H9 (cell line): ENCODE results near the gene PSAPL1. TPM values are rescaled to one million over a fixed set of nuclear protein-coding genes. Genes with fewer than 3 reads are reported as not detected.

ENCODE experiments used
- DNase-seq: peaks from one replicate; pipeline ENCODE4 v3.0.0-alpha.2; 2017
- H2AFZ ChIP-seq: one replicate; pipeline ENCODE4 v1.6.1; 2013; ENCODE audit warnings: mild to moderate bottlenecking, low read length, control low read depth, moderate library complexity
- H2AK5ac ChIP-seq: 2 replicates; pipeline ENCODE4 v1.6.1; 2013; ENCODE audit warnings: low read length, control low read depth, mixed read lengths; ENCODE audit not compliant: insufficient read length
- H2BK120ac ChIP-seq: one replicate; pipeline ENCODE4 v1.6.1; 2013; ENCODE audit warnings: low read depth, mild to moderate bottlenecking, low read length, control low read depth, inconsistent platforms; ENCODE audit not compliant: poor library complexity, severe bottlenecking
- H2BK12ac ChIP-seq: 2 replicates; pipeline ENCODE4 v1.6.1; 2013; ENCODE audit warnings: low read length, control low read depth, mixed read lengths, low read depth; ENCODE audit not compliant: insufficient read length
- H2BK15ac ChIP-seq: 2 replicates; pipeline ENCODE4 v1.6.1; 2013; ENCODE audit warnings: low read depth, low read length, control low read depth
- H2BK20ac ChIP-seq: one replicate; pipeline ENCODE4 v1.6.1; 2013; ENCODE audit warnings: low read depth, mild to moderate bottlenecking, low read length, control low read depth, inconsistent platforms; ENCODE audit not compliant: poor library complexity, severe bottlenecking
- H2BK5ac ChIP-seq: 2 replicates; pipeline ENCODE4 v1.6.1; 2013; ENCODE audit warnings: low read length, control low read depth, mixed read lengths; ENCODE audit not compliant: insufficient read length
- H3K14ac ChIP-seq: 2 replicates; pipeline ENCODE4 v1.6.1; 2013; ENCODE audit warnings: low read length, control low read depth; ENCODE audit not compliant: insufficient read depth
- H3K18ac ChIP-seq: 2 replicates; pipeline ENCODE4 v1.6.1; 2013; ENCODE audit warnings: low read depth, mild to moderate bottlenecking, mixed read lengths, low read length, control low read depth; ENCODE audit not compliant: insufficient read length
- H3K23ac ChIP-seq: 2 replicates; pipeline ENCODE4 v1.6.1; 2013; ENCODE audit warnings: low read length, control low read depth, mixed read lengths, low read depth; ENCODE audit not compliant: insufficient read length
- H3K23me2 ChIP-seq: 2 replicates; pipeline ENCODE4 v1.6.1; 2013; ENCODE audit warnings: low read depth, mild to moderate bottlenecking, mixed read lengths, low read length, control low read depth; ENCODE audit not compliant: insufficient read length, poor library complexity, severe bottlenecking
- H3K27ac ChIP-seq: 2 replicates; pipeline ENCODE4 v1.5.1; 2013; ENCODE audit warnings: low read length, control low read depth, mixed read lengths, low read depth; ENCODE audit not compliant: insufficient read length
- H3K27me3 ChIP-seq: 2 replicates; pipeline ENCODE4 v1.6.1; 2013; ENCODE audit warnings: low read length, control low read depth, inconsistent platforms; ENCODE audit not compliant: insufficient read depth
- H3K4ac ChIP-seq: 2 replicates; pipeline ENCODE4 v1.6.1; 2013; ENCODE audit warnings: low read depth, mild to moderate bottlenecking, control low read depth, inconsistent platforms, low read length, moderate library complexity
- H3K4me1 ChIP-seq: 2 replicates; pipeline ENCODE4 v1.6.1; 2013; ENCODE audit warnings: low read length, control low read depth, inconsistent platforms; ENCODE audit not compliant: insufficient read depth
- H3K4me2 ChIP-seq: 2 replicates; pipeline ENCODE4 v1.6.1; 2013; ENCODE audit warnings: low read length, control low read depth, mixed read lengths; ENCODE audit not compliant: insufficient read length, insufficient read depth
- H3K56ac ChIP-seq: 2 replicates; pipeline ENCODE4 v1.6.1; 2013; ENCODE audit warnings: low read depth, mild to moderate bottlenecking, mixed read lengths, low read length, control low read depth; ENCODE audit not compliant: insufficient read length
- H3K79me1 ChIP-seq: 2 replicates; pipeline ENCODE4 v1.6.1; 2013; ENCODE audit warnings: low read depth, mild to moderate bottlenecking, moderate library complexity, low read length, control low read depth, inconsistent platforms; ENCODE audit not compliant: insufficient read depth, poor library complexity, severe bottlenecking
- H3K79me2 ChIP-seq: 2 replicates; pipeline ENCODE4 v1.6.1; 2013; ENCODE audit warnings: low read length, control low read depth, inconsistent platforms; ENCODE audit not compliant: insufficient read depth
- H3K9ac ChIP-seq: 2 replicates; pipeline ENCODE4 v1.6.1; 2013; ENCODE audit warnings: low read length, control low read depth, mixed read lengths; ENCODE audit not compliant: insufficient read length; ENCODE audit errors: extremely low read depth
- H3K9me3 ChIP-seq: one replicate; pipeline ENCODE4 v1.6.1; 2013; ENCODE audit warnings: low read depth, low read length, inconsistent platforms; ENCODE audit not compliant: control insufficient read depth
- H3T11ph ChIP-seq: one replicate; pipeline ENCODE4 v1.6.1; 2013; ENCODE audit warnings: mild to moderate bottlenecking, low read length, control low read depth, inconsistent platforms
- H4K20me1 ChIP-seq: one replicate; pipeline ENCODE4 v1.6.1; 2013; ENCODE audit not compliant: control insufficient read depth, insufficient read length, insufficient read depth
- H4K5ac ChIP-seq: 2 replicates; pipeline ENCODE4 v1.6.1; 2013; ENCODE audit warnings: low read depth, mild to moderate bottlenecking, mixed read lengths, low read length, control low read depth; ENCODE audit not compliant: insufficient read length
- H4K8ac ChIP-seq: replicated peaks from 2 replicates; pipeline ENCODE4 v1.6.1; 2013; ENCODE audit warnings: low read length, control low read depth, mixed read lengths, low read depth; ENCODE audit not compliant: insufficient read length
- H4K91ac ChIP-seq: 2 replicates; pipeline ENCODE4 v1.6.1; 2013; ENCODE audit warnings: low read depth, mild to moderate bottlenecking, moderate library complexity, mixed read lengths, low read length, control low read depth; ENCODE audit not compliant: insufficient read length
- H3K27ac Mint-ChIP-seq, 3 experiments: 2 replicates in 2 of 3; 3 replicates in 1 of 3; pipeline ENCODE4 v1.8.0; 2020 to 2021; ENCODE audit warnings: mixed read lengths in 3 of 3, mild to moderate bottlenecking in 1 of 3, moderate library complexity in 1 of 3
- H3K27me3 Mint-ChIP-seq: 2 replicates; pipeline ENCODE4 v1.8.0; 2021; ENCODE audit warnings: low read depth, mild to moderate bottlenecking, moderate library complexity, mixed read lengths
- H3K36me3 Mint-ChIP-seq, 3 experiments: 2 replicates in 2 of 3; 3 replicates in 1 of 3; pipeline ENCODE4 v1.8.0; 2020 to 2021; ENCODE audit warnings: low read depth in 3 of 3, mixed read lengths in 3 of 3; ENCODE audit not compliant: insufficient read depth in 1 of 3
- H3K4me1 Mint-ChIP-seq, 2 experiments: 2 replicates each; pipeline ENCODE4 v1.8.0; 2020; ENCODE audit warnings: mixed read lengths in 2 of 2
- H3K4me3 Mint-ChIP-seq, 2 experiments: 2 replicates in 1 of 2; 3 replicates in 1 of 2; pipeline ENCODE4 v1.8.0; 2020 to 2021; ENCODE audit warnings: mild to moderate bottlenecking in 2 of 2, mixed read lengths in 2 of 2, moderate library complexity in 1 of 2
- H3K9me3 Mint-ChIP-seq, 2 experiments: 2 replicates in 1 of 2; 3 replicates in 1 of 2; pipeline ENCODE4 v1.8.0; 2020; ENCODE audit warnings: mild to moderate bottlenecking in 2 of 2, mixed read lengths in 2 of 2, moderate library complexity in 1 of 2
- CTCF ChIP-seq: fragments of 200-600 bp; sonication (generic); conservative IDR thresholded peaks from 3 replicates; pipeline ENCODE4 v1.8.0; 2021; ENCODE audit warnings: antibody characterized with exemption, mild to moderate bottlenecking
- WGBS: extraction: QIAGEN DNeasy Blood & Tissue Kit; methylation state at CpG from one replicate; pipeline ENCODE4 v1.1.7; 2013; ENCODE audit warnings: missing lambda C conversion rate, low lambda C conversion rate, mixed read lengths; ENCODE audit not compliant: insufficient read length; ENCODE audit errors: extremely low coverage; 5-methylcytosine and 5-hydroxymethylcytosine counted together
- total RNA-seq: library from RNA; stranded (reverse); gene quantifications from 2 replicates; pipeline ENCODE4 v1.2.1, GENCODE V29; 2021

The PSAPL1 gene
- total RNA-seq, 1 experiment from 2014 or later: 0.04 TPM

- H3K27me3 Mint-ChIP-seq: peaks cover 5% of the 10 kb centered on the region
- H3K27ac Mint-ChIP-seq: peak overlapping the region; percentile 34 to 72 (median 44); a peak in 3 of 7 replicates
- H3K9ac ChIP-seq: no peak overlapping the region
These were observed 3.6 kb downstream of the PSAPL1 start for GRCh38 chr4:7430965-7431695.

More at GRCh38 chr4:7430965-7431695, 3.6 kb downstream of the PSAPL1 start:
- no peak overlapping the region for H3K56ac ChIP-seq
- no peaks in the 10 kb centered on the region for H3K79me1 ChIP-seq
- peaks cover 45 to 59% of the 10 kb centered on the region in 2 experiments for H3K4me1 Mint-ChIP-seq
- no peak overlapping the region for H3T11ph ChIP-seq
- no peak overlapping the region for H2BK15ac ChIP-seq
- WGBS: no CpG with 5 or more reads among the region's 17 CpGs
- no peak overlapping the region for H2AFZ ChIP-seq
- no peaks in the 10 kb centered on the region for H3K9me3 ChIP-seq
- TF ChIP-seq CTCF: no peak
- H4K5ac ChIP-seq: no peak overlapping the region
- H3K23ac ChIP-seq: no peak overlapping the region
- no peak overlapping the region for H3K14ac ChIP-seq
- no peaks in the 10 kb centered on the region for H3K79me2 ChIP-seq
- DNase-seq: no peak
- no peak overlapping the region for H2BK5ac ChIP-seq
- H2BK12ac ChIP-seq: no peak overlapping the region
- H3K18ac ChIP-seq: no peak overlapping the region
- H4K91ac ChIP-seq: no peak overlapping the region
- H4K20me1 ChIP-seq: no peaks in the 10 kb centered on the region
- no peaks in the 10 kb centered on the region for H3K36me3 Mint-ChIP-seq
- no peak overlapping the region for H2BK20ac ChIP-seq
- H3K4me3 Mint-ChIP-seq: no peak overlapping the region
- H3K23me2 ChIP-seq: no peaks in the 10 kb centered on the region
- no peak overlapping the region for H2AK5ac ChIP-seq
- no peak overlapping the region for H3K4ac ChIP-seq
- H3K4me1 ChIP-seq: no peaks in the 10 kb centered on the region; the same call in 1 of the 2 replicates
- no peak overlapping the region for H2BK120ac ChIP-seq
- H3K27me3 ChIP-seq: no peaks in the 10 kb centered on the region
- H3K9me3 Mint-ChIP-seq: no peaks in the 10 kb centered on the region; a peak in 1 of 5 replicates
- H3K27ac ChIP-seq: no peak overlapping the region
- H4K8ac ChIP-seq: no peak overlapping the region
- H3K4me2 ChIP-seq: no peak overlapping the region
